Activated naive CD4-positive, alpha-beta T cell treated with anti-CD3 and anti-CD28 coated beads, Interleukin-2, amount 10 ng/mL, durations not matched to agents 7 days and 5 days (primary cell): ENCODE data around the gene HIPK2.

Experiments
- CTCF ChIA-PET: fragments of 350-600 bp; sonication (Branson Sonifier 250); formaldehyde crosslinking; loops from one replicate; lab custom pipeline; 2021; ENCODE audit warnings: antibody characterized with exemption; lab: Charles Lee
- DNase-seq: peaks from one replicate; pipeline ENCODE4 v3.0.0-alpha.2; 2020
- H3K27ac Mint-ChIP-seq: one replicate; pipeline ENCODE4 v1.8.0; 2021; ENCODE audit warnings: mild to moderate bottlenecking, moderate library complexity, mixed read lengths
- H3K27me3 Mint-ChIP-seq: one replicate; pipeline ENCODE4 v1.8.0; 2021; ENCODE audit warnings: mild to moderate bottlenecking, mixed read lengths
- H3K36me3 Mint-ChIP-seq: one replicate; pipeline ENCODE4 v1.8.0; 2021; ENCODE audit warnings: mixed read lengths
- H3K4me1 Mint-ChIP-seq: one replicate; pipeline ENCODE4 v1.8.0; 2021; ENCODE audit warnings: mixed read lengths
- H3K4me3 Mint-ChIP-seq: one replicate; pipeline ENCODE4 v1.8.0; 2021; ENCODE audit warnings: mild to moderate bottlenecking, moderate library complexity, mixed read lengths
- H3K9me3 Mint-ChIP-seq: one replicate; pipeline ENCODE4 v1.8.0; 2021; ENCODE audit warnings: mixed read lengths

HIPK2 gene

GRCh38 chr7:139534966-139535651, 242.7 kb downstream of the HIPK2 start:
- no peaks in the 10 kb centered on the region for H3K36me3 Mint-ChIP-seq
- H3K9me3 Mint-ChIP-seq, result no peaks in the 10 kb centered on the region
- DNase-seq, result no peak
- peaks cover 21% of the 10 kb centered on the region for H3K27me3 Mint-ChIP-seq
- CTCF ChIA-PET, result no interaction called here
- H3K4me1 Mint-ChIP-seq, result no peaks in the 10 kb centered on the region
- no peak overlapping the region for H3K27ac Mint-ChIP-seq
- no peak overlapping the region for H3K4me3 Mint-ChIP-seq

- H3K4me3 Mint-ChIP-seq, result no peak overlapping the region
- DNase-seq, result no peak
- H3K4me1 Mint-ChIP-seq, result no peaks in the 10 kb centered on the region
- H3K9me3 Mint-ChIP-seq, result no peaks in the 10 kb centered on the region
- no peak overlapping the region for H3K27ac Mint-ChIP-seq
- CTCF ChIA-PET, result no interaction called here
- H3K27me3 Mint-ChIP-seq, result peaks cover 21% of the 10 kb centered on the region
- no peaks in the 10 kb centered on the region for H3K36me3 Mint-ChIP-seq
These were observed 243.7 kb downstream of the HIPK2 start for GRCh38 chr7:139534096-139534495.

- H3K4me3 Mint-ChIP-seq, result no peak overlapping the region
- H3K27me3 Mint-ChIP-seq, result peaks cover 26% of the 10 kb centered on the region
- no peaks in the 10 kb centered on the region for H3K9me3 Mint-ChIP-seq
- H3K27ac Mint-ChIP-seq, result no peak overlapping the region
- no peaks in the 10 kb centered on the region for H3K4me1 Mint-ChIP-seq
- no peaks in the 10 kb centered on the region for H3K36me3 Mint-ChIP-seq
- no peak for DNase-seq
- CTCF ChIA-PET, result interaction anchor here (0.8 kb wide), 1 partner anchor 17 kb away, joined by 3 read pairs; no protein-coding TSS in a partner anchor
These were observed 245.1 kb downstream of the HIPK2 start for GRCh38 chr7:139532636-139533155.

GRCh38 chr7:139531094-139531493, 246.7 kb downstream of the HIPK2 start:
- Mint-ChIP-seq H3K4me1 (peaks cover 3% of the 10 kb centered on the region), H3K27me3 (peaks cover 42% of the 10 kb centered on the region)
- CTCF ChIA-PET, result no interaction called here

GRCh38 chr7:139526578-139527544, 250.9 kb downstream of the HIPK2 start:
- H3K27me3 Mint-ChIP-seq, result peaks cover 65% of the 10 kb centered on the region
- H3K36me3 Mint-ChIP-seq, result no peaks in the 10 kb centered on the region
- CTCF ChIA-PET, result no interaction called here
- H3K9me3 Mint-ChIP-seq, result no peaks in the 10 kb centered on the region
- no peak overlapping the region for H3K27ac Mint-ChIP-seq
- DNase-seq, result no peak
- H3K4me3 Mint-ChIP-seq, result no peak overlapping the region
- peaks cover 5% of the 10 kb centered on the region for H3K4me1 Mint-ChIP-seq

More at GRCh38 chr7:139531094-139531493, 246.7 kb downstream of the HIPK2 start:
- DNase-seq, result no peak
- Mint-ChIP-seq H3K27ac (no peak overlapping the region), H3K9me3 (no peaks in the 10 kb centered on the region), H3K4me3 (no peak overlapping the region), H3K36me3 (no peaks in the 10 kb centered on the region)

GRCh38 chr7:139525750-139526149, 252.0 kb downstream of the HIPK2 start:
- CTCF ChIA-PET, result no interaction called here
- no peaks in the 10 kb centered on the region for H3K9me3 Mint-ChIP-seq
- H3K4me3 Mint-ChIP-seq, result no peak overlapping the region
- peaks cover 5% of the 10 kb centered on the region for H3K4me1 Mint-ChIP-seq
- no peak for DNase-seq
- H3K36me3 Mint-ChIP-seq, result no peaks in the 10 kb centered on the region
- peaks cover 75% of the 10 kb centered on the region for H3K27me3 Mint-ChIP-seq
- H3K27ac Mint-ChIP-seq, result no peak overlapping the region

- no peak for DNase-seq
- no peaks in the 10 kb centered on the region for H3K36me3 Mint-ChIP-seq
- H3K4me3 Mint-ChIP-seq, result no peak overlapping the region
- H3K27me3 Mint-ChIP-seq, result peaks cover 78% of the 10 kb centered on the region
- H3K9me3 Mint-ChIP-seq, result no peaks in the 10 kb centered on the region
- peaks cover 5% of the 10 kb centered on the region for H3K4me1 Mint-ChIP-seq
- no peak overlapping the region for H3K27ac Mint-ChIP-seq
- CTCF ChIA-PET, result interaction anchor here (0.7 kb wide), 1 partner anchor 91 kb away, joined by 3 read pairs; no protein-coding TSS in a partner anchor
These were observed 252.6 kb downstream of the HIPK2 start for GRCh38 chr7:139525239-139525638.

GRCh38 chr7:139523968-139524815, 253.6 kb downstream of the HIPK2 start:
- no peak overlapping the region for H3K4me3 Mint-ChIP-seq
- no peak overlapping the region for H3K27ac Mint-ChIP-seq
- no peak for DNase-seq
- H3K4me1 Mint-ChIP-seq, result peaks cover 5% of the 10 kb centered on the region
- H3K9me3 Mint-ChIP-seq, result no peaks in the 10 kb centered on the region
- CTCF ChIA-PET, result no interaction called here
- no peaks in the 10 kb centered on the region for H3K36me3 Mint-ChIP-seq
- peaks cover 75% of the 10 kb centered on the region for H3K27me3 Mint-ChIP-seq

- Mint-ChIP-seq H3K9me3 (no peaks in the 10 kb centered on the region), H3K36me3 (no peaks in the 10 kb centered on the region), H3K27ac (no peak within 1 kb of the TSS), H3K4me1 (peaks cover 5% of the 10 kb centered on the region), H3K27me3 (peaks cover 71% of the 10 kb centered on the region), H3K4me3 (no peak within 1 kb of the TSS)
- peak; percentile 33 for DNase-seq
- CTCF ChIA-PET, result no interaction called here
These were observed 254.4 kb downstream of the HIPK2 start, which contains the start of gene CLEC2L for GRCh38 chr7:139523199-139523941. TSS of gene CLEC2L (plus strand) at chr7:139523685. CDS start at chr7:139523928, 243 bp downstream.

GRCh38 chr7:139522830-139523198, 255.0 kb downstream of the HIPK2 start:
- Mint-ChIP-seq H3K4me3 (no peak overlapping the region), H3K4me1 (peaks cover 5% of the 10 kb centered on the region), H3K27me3 (peaks cover 75% of the 10 kb centered on the region), H3K9me3 (no peaks in the 10 kb centered on the region), H3K27ac (no peak overlapping the region), H3K36me3 (no peaks in the 10 kb centered on the region)
- no peak for DNase-seq
- CTCF ChIA-PET, result interaction anchor here (0.6 kb wide), 2 partner anchors 438 to 1356 kb away, joined by 3 read pairs; no protein-coding TSS in a partner anchor

GRCh38 chr7:139521439-139521838, 256.4 kb downstream of the HIPK2 start:
- Mint-ChIP-seq H3K4me1 (peaks cover 2% of the 10 kb centered on the region), H3K36me3 (no peaks in the 10 kb centered on the region), H3K4me3 (no peak overlapping the region), H3K27ac (no peak overlapping the region), H3K9me3 (no peaks in the 10 kb centered on the region), H3K27me3 (peaks cover 66% of the 10 kb centered on the region)
- CTCF ChIA-PET, result no interaction called here
- DNase-seq, result no peak

GRCh38 chr7:139515266-139515665, 262.5 kb downstream of the HIPK2 start:
- H3K27me3 Mint-ChIP-seq, result peaks cover 17% of the 10 kb centered on the region
- no peak for DNase-seq
- no peaks in the 10 kb centered on the region for H3K4me1 Mint-ChIP-seq
- H3K27ac Mint-ChIP-seq, result no peak overlapping the region
- no peaks in the 10 kb centered on the region for H3K9me3 Mint-ChIP-seq
- CTCF ChIA-PET, result no interaction called here
- no peaks in the 10 kb centered on the region for H3K36me3 Mint-ChIP-seq
- no peak overlapping the region for H3K4me3 Mint-ChIP-seq
